ENCODE data around the gene BANP.
"Not testable (repeated sequence)": the region's sequence is repeated elsewhere in the genome, so short reads cannot be mapped to it uniquely, and the experiment has no call there.

Gene BANP

DNA sequence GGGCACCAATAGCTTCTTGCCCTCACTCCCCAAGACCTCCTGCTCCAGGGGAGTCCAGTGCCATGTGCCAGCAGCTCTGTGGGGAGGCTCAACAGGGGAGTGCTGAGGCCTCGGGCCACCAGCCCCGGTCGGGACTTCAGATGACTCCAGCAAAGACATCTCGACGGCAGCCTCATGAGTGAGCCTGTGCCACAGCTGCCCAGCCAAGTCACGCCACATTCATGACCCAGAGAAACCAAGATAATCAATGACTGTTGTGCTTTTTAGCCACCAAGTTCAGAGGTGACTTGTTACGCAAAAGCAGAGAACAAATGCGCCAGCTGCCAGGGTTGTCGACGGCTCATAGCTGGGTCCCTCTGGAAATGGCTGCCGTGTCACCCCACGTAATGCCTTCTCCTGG lies 157.5 kb downstream of the BANP start:
- Histone ChIP-seq H3K27me3 (ENCODE audit: control insufficient read depth, insufficient read depth, low read length) (no peaks in the 10 kb centered on the region), H3K36me3 (ENCODE audit: control insufficient read depth, insufficient read depth, low read length) (no peaks in the 10 kb centered on the region), H3K4me3 (ENCODE audit: low read depth, low read length) (no peak overlapping the region), H3K9ac (ENCODE audit: low read depth, low read length) (no peak overlapping the region), H3K4me1 (ENCODE audit: control insufficient read depth, insufficient read depth, low read length) (no peaks in the 10 kb centered on the region), H3K9me3 (ENCODE audit: control insufficient read depth, insufficient read depth, low read length) (no peaks in the 10 kb centered on the region)

DNA sequence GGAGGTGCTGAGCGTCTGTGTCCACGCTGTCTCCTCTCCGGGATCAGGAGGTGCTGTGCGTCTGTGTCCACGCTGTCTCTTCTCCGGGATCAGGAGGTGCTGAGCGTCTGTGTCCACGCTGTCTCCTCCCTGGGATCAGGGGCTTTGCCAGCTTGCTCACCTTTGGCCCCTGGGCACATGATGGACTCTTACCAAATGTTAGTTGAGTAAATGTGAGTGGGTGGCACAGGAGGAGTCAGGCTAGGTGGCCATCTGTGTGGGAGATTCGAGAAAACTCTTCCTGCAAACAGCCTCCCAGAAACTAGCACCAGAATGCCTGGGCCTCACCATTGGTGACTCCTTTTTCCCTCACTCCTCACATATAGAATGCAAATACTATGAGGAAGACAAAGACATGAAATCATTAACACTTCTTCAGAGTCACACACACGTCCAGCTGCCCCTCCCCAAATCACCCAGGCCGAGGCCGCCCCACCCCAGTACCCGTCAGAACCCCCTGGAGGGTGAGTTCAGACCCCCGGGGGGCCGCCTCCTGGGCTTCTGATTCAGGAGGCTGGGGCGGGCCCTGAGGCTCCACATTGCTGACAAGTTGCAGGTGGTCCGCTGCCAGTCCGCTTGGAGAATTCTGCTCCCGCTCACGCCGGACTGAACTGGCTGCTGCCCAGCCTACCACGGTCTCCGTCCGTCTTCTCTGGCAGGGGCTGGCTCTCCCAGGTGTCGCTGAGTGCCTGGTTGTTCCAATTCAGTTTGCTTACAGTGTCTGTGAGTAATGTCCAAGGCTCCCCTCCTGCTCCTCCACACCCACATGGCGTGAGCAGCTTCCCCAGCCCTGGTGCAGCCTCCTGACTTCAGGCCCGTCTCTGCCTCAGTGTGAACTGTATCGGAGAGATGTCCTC lies 158.7 kb downstream of the BANP start:
- H3K36me3 ChIP-seq (ENCODE audit: control insufficient read depth, insufficient read depth, low read length); H3K27me3 ChIP-seq (ENCODE audit: control insufficient read depth, insufficient read depth, low read length); H3K9me3 ChIP-seq (ENCODE audit: control insufficient read depth, insufficient read depth, low read length); H3K4me3 ChIP-seq (ENCODE audit: low read depth, low read length); H3K9ac ChIP-seq (ENCODE audit: low read depth, low read length); H3K4me1 ChIP-seq (ENCODE audit: control insufficient read depth, insufficient read depth, low read length): not testable (repeated sequence)

DNA sequence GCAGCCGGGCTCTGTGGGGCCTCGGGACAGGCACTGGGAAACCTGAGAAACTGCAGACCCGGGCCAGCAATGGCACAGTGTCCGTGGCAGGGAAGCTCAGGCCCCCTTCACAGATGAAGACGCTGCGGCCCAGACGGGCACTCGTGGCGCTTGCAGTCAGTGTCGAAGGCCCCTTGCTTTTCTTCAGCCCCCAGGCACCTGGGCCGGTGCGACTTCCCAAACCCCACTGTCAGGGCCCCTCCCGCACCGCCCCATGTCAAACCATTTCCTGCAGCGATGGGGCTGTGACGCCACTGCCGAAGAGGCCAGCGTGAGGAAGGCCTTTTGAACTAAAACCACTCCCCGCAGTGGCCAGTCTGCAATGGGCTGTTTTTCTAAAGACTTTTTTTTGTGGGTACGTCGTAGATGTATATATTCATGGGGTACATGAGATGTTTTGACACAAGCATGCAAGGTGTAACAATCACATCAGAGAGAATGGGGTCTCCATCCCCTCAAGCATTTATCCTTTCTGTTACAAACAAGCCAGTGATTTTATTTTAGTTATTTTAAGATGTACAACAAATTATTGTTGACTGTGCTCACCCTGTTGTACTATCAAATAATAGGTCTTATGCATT lies 159.8 kb downstream of the BANP start:
- not testable (repeated sequence) for H3K4me3 ChIP-seq (ENCODE audit: low read depth, low read length); H3K27me3 ChIP-seq (ENCODE audit: control insufficient read depth, insufficient read depth, low read length); H3K4me1 ChIP-seq (ENCODE audit: control insufficient read depth, insufficient read depth, low read length); H3K9me3 ChIP-seq (ENCODE audit: control insufficient read depth, insufficient read depth, low read length); H3K36me3 ChIP-seq (ENCODE audit: control insufficient read depth, insufficient read depth, low read length); H3K9ac ChIP-seq (ENCODE audit: low read depth, low read length)

DNA sequence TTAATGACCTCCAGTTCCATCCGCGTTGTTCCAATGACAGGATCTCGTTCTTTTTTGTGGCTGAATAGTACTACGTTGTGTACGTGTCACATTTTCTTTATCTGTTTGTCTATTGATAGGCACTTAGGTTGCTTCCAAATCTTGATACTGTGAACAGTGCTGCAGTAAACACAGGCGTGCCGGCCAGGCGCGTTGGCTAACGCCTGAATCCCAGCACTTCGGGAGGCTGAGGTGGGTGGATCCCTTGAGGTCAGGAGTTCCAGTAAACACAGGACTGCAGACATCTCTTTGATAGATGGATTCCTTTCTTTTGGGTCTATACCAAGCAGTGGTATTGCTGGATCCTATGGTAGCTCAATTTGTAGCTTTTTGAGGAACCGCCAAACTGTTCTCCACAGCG lies 160.7 kb downstream of the BANP start:
- not testable (repeated sequence) for H3K9me3 ChIP-seq (ENCODE audit: control insufficient read depth, insufficient read depth, low read length); H3K27me3 ChIP-seq (ENCODE audit: control insufficient read depth, insufficient read depth, low read length); H3K9ac ChIP-seq (ENCODE audit: low read depth, low read length); H3K4me3 ChIP-seq (ENCODE audit: low read depth, low read length); H3K36me3 ChIP-seq (ENCODE audit: control insufficient read depth, insufficient read depth, low read length); H3K4me1 ChIP-seq (ENCODE audit: control insufficient read depth, insufficient read depth, low read length)

DNA sequence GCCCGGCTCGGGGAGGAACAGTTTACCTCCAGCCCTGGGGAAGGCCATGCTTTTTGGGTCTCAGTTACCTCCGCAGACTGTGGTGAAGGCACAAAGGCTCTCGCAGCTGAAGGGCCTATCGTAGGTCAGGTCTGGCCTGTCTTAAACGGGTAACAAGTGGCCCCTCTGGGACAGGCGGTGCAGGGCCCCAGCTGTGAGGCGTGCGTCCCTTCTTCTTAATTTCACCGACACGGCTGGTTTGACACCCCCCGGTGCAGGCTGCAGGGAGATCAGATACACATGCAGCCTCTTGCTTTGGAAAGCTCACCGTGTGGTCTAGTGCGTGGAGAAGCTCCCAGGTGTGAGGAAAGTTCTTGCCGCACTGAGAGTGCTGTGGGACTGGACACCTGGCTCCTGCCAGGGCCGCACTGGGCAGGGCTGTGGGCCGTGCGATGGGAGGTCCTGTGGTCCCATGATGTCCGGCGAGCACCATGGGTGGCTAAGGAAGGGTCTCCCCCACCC lies 162.4 kb downstream of the BANP start:
- no peaks in the 10 kb centered on the region for H3K27me3 ChIP-seq (ENCODE audit: control insufficient read depth, insufficient read depth, low read length)
- H3K4me1 ChIP-seq (ENCODE audit: control insufficient read depth, insufficient read depth, low read length): no peaks in the 10 kb centered on the region
- no peaks in the 10 kb centered on the region for H3K36me3 ChIP-seq (ENCODE audit: control insufficient read depth, insufficient read depth, low read length)
- H3K9ac ChIP-seq (ENCODE audit: low read depth, low read length): no peak overlapping the region
- H3K4me3 ChIP-seq (ENCODE audit: low read depth, low read length): no peak overlapping the region
- no peaks in the 10 kb centered on the region for H3K9me3 ChIP-seq (ENCODE audit: control insufficient read depth, insufficient read depth, low read length)

DNA sequence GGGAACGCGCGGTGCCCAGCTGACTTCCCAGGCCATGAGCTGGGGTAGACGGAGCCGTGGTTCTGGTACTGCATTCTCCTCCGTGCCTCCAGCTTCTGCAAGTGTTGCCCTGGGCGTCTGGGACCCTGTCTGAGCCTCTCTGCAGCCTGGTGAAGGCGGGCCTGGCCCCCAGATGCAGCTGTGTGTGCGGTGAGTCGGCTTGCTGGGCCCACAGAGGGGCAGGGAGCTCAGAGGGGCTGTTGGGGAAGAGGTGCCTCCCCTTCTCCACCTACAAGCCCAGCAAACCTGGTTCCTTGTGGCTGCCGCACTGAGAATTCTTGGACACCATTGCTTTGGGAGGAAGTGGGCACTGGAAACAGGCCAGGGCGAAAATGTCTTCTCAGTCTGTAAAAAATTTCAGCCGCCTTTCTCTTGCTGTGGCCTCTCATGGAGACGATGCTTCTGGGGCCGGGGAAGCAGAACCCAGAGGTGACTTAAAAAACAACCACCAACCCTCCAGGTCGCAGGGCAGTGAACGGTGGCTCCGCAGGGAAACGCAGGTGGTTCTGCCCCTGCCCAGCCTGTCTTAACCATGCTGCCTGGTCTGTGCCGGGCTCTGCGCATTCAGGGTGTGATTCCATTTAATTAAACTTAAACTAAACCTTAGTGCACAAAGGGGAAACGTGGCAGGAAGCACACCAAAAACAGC lies 163.5 kb downstream of the BANP start:
- not testable (repeated sequence) for H3K9me3 ChIP-seq (ENCODE audit: control insufficient read depth, insufficient read depth, low read length); H3K4me3 ChIP-seq (ENCODE audit: low read depth, low read length); H3K36me3 ChIP-seq (ENCODE audit: control insufficient read depth, insufficient read depth, low read length); H3K27me3 ChIP-seq (ENCODE audit: control insufficient read depth, insufficient read depth, low read length); H3K4me1 ChIP-seq (ENCODE audit: control insufficient read depth, insufficient read depth, low read length); H3K9ac ChIP-seq (ENCODE audit: low read depth, low read length)

DNA sequence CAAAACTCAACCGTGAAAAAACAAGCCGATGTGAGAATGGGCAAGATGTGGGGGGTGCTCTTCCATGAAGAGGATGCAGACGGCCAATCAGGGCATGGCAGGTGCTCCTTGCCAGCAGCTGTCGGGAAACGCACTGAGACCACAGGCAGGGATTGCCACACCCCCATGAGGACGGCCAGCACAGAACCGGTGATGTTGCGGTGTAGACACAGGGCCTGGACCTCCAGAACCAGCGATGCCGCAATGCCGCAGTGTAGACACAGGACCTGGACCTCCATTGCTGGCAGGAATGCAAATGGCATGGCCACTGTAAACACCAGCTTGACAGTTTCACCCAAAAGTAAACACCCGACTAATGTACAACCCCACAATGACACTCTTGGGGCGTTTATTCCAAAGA lies 164.9 kb downstream of the BANP start:
- no peaks in the 10 kb centered on the region for H3K9me3 ChIP-seq (ENCODE audit: control insufficient read depth, insufficient read depth, low read length)
- no peak overlapping the region for H3K9ac ChIP-seq (ENCODE audit: low read depth, low read length)
- no peaks in the 10 kb centered on the region for H3K36me3 ChIP-seq (ENCODE audit: control insufficient read depth, insufficient read depth, low read length)
- no peak overlapping the region for H3K4me3 ChIP-seq (ENCODE audit: low read depth, low read length)
- H3K4me1 ChIP-seq (ENCODE audit: control insufficient read depth, insufficient read depth, low read length): no peaks in the 10 kb centered on the region
- H3K27me3 ChIP-seq (ENCODE audit: control insufficient read depth, insufficient read depth, low read length): no peaks in the 10 kb centered on the region

DNA sequence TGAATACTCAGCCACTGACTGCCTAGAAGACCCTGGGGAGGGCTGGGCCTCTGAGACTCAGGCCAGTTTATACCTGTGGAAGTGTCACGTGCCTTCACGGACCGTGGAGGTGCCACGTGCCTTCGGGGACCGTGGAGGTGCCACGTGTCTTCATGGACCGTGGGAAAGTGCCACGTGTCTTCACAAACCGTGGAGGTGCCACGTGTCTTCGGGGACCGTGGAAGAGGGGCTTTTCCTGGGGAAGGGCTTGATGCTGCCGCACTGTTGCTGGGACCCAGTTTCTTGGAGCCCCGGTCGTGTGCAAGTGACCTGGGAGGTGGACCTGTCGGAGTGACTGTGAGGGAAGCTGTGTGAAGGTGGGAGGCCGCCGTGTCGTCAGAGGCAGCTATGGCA lies 166.2 kb downstream of the BANP start:
- no peaks in the 10 kb centered on the region for H3K36me3 ChIP-seq (ENCODE audit: control insufficient read depth, insufficient read depth, low read length)
- no peak overlapping the region for H3K9ac ChIP-seq (ENCODE audit: low read depth, low read length)
- no peaks in the 10 kb centered on the region for H3K4me1 ChIP-seq (ENCODE audit: control insufficient read depth, insufficient read depth, low read length)
- no peaks in the 10 kb centered on the region for H3K27me3 ChIP-seq (ENCODE audit: control insufficient read depth, insufficient read depth, low read length)
- no peak overlapping the region for H3K4me3 ChIP-seq (ENCODE audit: low read depth, low read length)
- no peaks in the 10 kb centered on the region for H3K9me3 ChIP-seq (ENCODE audit: control insufficient read depth, insufficient read depth, low read length)

DNA sequence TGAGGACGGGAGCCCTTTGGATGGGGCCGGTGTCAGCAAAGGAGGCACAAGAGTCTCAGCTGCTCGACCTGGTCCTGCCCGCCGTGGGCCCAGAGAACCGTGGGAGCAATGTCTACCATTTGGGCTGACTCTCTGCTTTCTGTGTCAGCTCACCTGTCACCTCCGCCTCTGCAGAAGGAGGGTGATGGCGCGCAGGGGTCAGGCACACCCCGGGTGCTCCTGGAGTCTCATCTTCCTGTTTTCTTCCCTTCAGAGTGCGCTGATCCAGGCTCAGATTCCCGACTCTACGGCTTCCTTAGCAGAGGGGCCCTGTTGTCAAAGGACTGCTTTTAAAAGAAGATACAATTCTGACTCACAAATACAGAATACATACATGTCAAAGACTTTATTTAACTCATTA lies 167.1 kb downstream of the BANP start:
- Histone ChIP-seq H3K9ac (ENCODE audit: low read depth, low read length) (no peak overlapping the region), H3K4me3 (ENCODE audit: low read depth, low read length) (no peak overlapping the region), H3K4me1 (ENCODE audit: control insufficient read depth, insufficient read depth, low read length) (no peaks in the 10 kb centered on the region), H3K36me3 (ENCODE audit: control insufficient read depth, insufficient read depth, low read length) (no peaks in the 10 kb centered on the region), H3K27me3 (ENCODE audit: control insufficient read depth, insufficient read depth, low read length) (no peaks in the 10 kb centered on the region), H3K9me3 (ENCODE audit: control insufficient read depth, insufficient read depth, low read length) (no peaks in the 10 kb centered on the region)

DNA sequence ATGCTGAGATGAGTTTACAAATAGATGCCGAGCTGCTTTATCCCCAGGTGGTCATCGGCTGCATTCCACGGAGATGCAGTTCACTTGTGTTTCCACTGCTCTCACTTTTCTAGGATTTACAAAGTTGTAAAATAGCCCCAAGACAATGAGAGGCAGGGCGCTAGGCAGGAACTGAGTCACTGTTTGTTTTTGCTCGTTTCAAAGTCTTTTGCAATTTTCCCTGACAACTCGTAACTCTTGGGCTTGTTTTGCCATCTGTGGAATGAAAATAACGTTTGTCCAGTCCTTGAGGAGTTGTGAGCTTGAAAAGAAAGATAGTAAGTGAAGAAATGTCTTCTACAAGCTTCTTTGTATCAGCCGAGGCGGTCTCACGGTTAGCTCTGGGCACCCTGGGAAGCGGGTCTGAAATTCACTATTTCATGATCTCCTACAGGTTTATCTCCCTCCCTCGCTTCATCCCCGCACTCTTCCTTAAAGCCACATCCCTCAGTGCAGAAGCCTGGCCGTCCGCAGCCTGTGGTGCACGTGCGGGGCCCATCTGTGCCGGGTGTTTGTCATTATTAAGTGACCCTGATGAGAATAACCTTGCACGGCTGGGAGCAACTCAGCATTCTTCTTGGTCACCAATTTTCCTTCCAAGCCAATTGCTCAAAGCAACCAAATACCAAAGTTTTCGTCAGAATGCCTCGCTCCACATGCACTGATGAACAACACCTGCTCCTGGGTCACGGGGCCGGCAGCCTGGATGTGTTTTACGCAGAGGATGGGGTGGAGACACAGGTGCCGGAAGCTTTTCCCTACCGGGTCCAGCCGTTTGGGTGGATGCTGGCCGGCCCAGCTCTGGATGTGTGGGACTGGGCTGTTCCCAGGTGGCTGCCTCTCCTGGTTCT lies 167.9 kb downstream of the BANP start:
- H3K9ac ChIP-seq (ENCODE audit: low read depth, low read length); H3K4me3 ChIP-seq (ENCODE audit: low read depth, low read length): not testable (repeated sequence)

More for the DNA sequence above, 167.9 kb downstream of the BANP start:
- not testable (repeated sequence) for H3K9me3 ChIP-seq (ENCODE audit: control insufficient read depth, insufficient read depth, low read length); H3K36me3 ChIP-seq (ENCODE audit: control insufficient read depth, insufficient read depth, low read length); H3K27me3 ChIP-seq (ENCODE audit: control insufficient read depth, insufficient read depth, low read length); H3K4me1 ChIP-seq (ENCODE audit: control insufficient read depth, insufficient read depth, low read length)

All from iPS-15b (cell line).